ENCODE data around the gene ZSWIM5.
A peak's percentile ranks its signal among the peaks of the same experiment; 100 is the strongest.
"Not testable (repeated sequence)": the region's sequence is repeated elsewhere in the genome, so short reads cannot be mapped to it uniquely, and the experiment has no call there.

The ZSWIM5 gene

GRCh38 chr1:45205910-45206721 lies at the start of gene ZSWIM5:
Gene ZSWIM5 (minus strand): TSS chr1:45206605. CDS start chr1:45206350, 255 bp downstream.
- H3K36me3 ChIP-seq = no peaks in the 10 kb centered on the region
- no peaks in the 10 kb centered on the region for H3K27me3 ChIP-seq (ENCODE audit: insufficient read depth, low read depth, severe bottlenecking)
- no peaks in the 10 kb centered on the region for H3K9me3 ChIP-seq (ENCODE audit: severe bottlenecking)
- no peak for TF ChIP-seq CTCF (IDR thresholded peaks at IDR 0.05; ENCODE audit: low read depth, low read length)
- peak; percentile 76 for DNase-seq
- H3K27ac ChIP-seq = peak within 1 kb of the TSS; percentile 87
- peak within 1 kb of the TSS; percentile 94 for H3K4me3 ChIP-seq (ENCODE audit: low read depth, low read length)

- no peak overlapping the region for H3K4me3 ChIP-seq (ENCODE audit: low read depth, low read length)
- peaks cover 15% of the 10 kb centered on the region for H3K9me3 ChIP-seq (ENCODE audit: severe bottlenecking)
- H3K36me3 ChIP-seq = no peaks in the 10 kb centered on the region
- H3K27ac ChIP-seq = no peak overlapping the region
- no peak for DNase-seq
- no peaks in the 10 kb centered on the region for H3K27me3 ChIP-seq (ENCODE audit: insufficient read depth, low read depth, severe bottlenecking)
- no peak for TF ChIP-seq CTCF (IDR thresholded peaks at IDR 0.05; ENCODE audit: low read depth, low read length)
These were observed 48.1 kb upstream of the ZSWIM5 start for GRCh38 chr1:45254490-45254889.

- no peaks in the 10 kb centered on the region for H3K36me3 ChIP-seq
- no peak overlapping the region for H3K4me3 ChIP-seq (ENCODE audit: low read depth, low read length)
- DNase-seq = no peak
- H3K27me3 ChIP-seq (ENCODE audit: insufficient read depth, low read depth, severe bottlenecking) = no peaks in the 10 kb centered on the region
- TF ChIP-seq CTCF (IDR thresholded peaks at IDR 0.05; ENCODE audit: low read depth, low read length) = no peak
- H3K27ac ChIP-seq = no peak overlapping the region
- no peaks in the 10 kb centered on the region for H3K9me3 ChIP-seq (ENCODE audit: severe bottlenecking)
These were observed 44.1 kb upstream of the ZSWIM5 start for GRCh38 chr1:45250544-45250943.

- H3K9me3 ChIP-seq (ENCODE audit: severe bottlenecking); H3K36me3 ChIP-seq; H3K4me3 ChIP-seq (ENCODE audit: low read depth, low read length); H3K27me3 ChIP-seq (ENCODE audit: insufficient read depth, low read depth, severe bottlenecking); DNase-seq; H3K27ac ChIP-seq: not testable (repeated sequence)
These were observed 41.6 kb upstream of the ZSWIM5 start for GRCh38 chr1:45248004-45248403.

- DNase-seq = no peak
- Histone ChIP-seq H3K4me3 (ENCODE audit: low read depth, low read length) (no peak overlapping the region), H3K27me3 (ENCODE audit: insufficient read depth, low read depth, severe bottlenecking) (no peaks in the 10 kb centered on the region), H3K36me3 (no peaks in the 10 kb centered on the region), H3K9me3 (ENCODE audit: severe bottlenecking) (peaks cover 5% of the 10 kb centered on the region), H3K27ac (no peak overlapping the region)
- TF ChIP-seq CTCF (IDR thresholded peaks at IDR 0.05; ENCODE audit: low read depth, low read length) = no peak
These were observed 40.4 kb upstream of the ZSWIM5 start for GRCh38 chr1:45246760-45247159.

- H3K36me3 ChIP-seq; H3K4me3 ChIP-seq (ENCODE audit: low read depth, low read length); H3K27me3 ChIP-seq (ENCODE audit: insufficient read depth, low read depth, severe bottlenecking); H3K9me3 ChIP-seq (ENCODE audit: severe bottlenecking); H3K27ac ChIP-seq; DNase-seq: not testable (repeated sequence)
These were observed 40.0 kb upstream of the ZSWIM5 start for GRCh38 chr1:45246359-45246758.

GRCh38 chr1:45244660-45245059 lies 38.3 kb upstream of the ZSWIM5 start:
- peaks cover 13% of the 10 kb centered on the region for H3K9me3 ChIP-seq (ENCODE audit: severe bottlenecking)
- TF ChIP-seq CTCF (IDR thresholded peaks at IDR 0.05; ENCODE audit: low read depth, low read length) = no peak
- no peaks in the 10 kb centered on the region for H3K36me3 ChIP-seq
- no peak overlapping the region for H3K27ac ChIP-seq
- no peak overlapping the region for H3K4me3 ChIP-seq (ENCODE audit: low read depth, low read length)
- no peak for DNase-seq
- no peaks in the 10 kb centered on the region for H3K27me3 ChIP-seq (ENCODE audit: insufficient read depth, low read depth, severe bottlenecking)

Measured in WERI-Rb-1 (cell line).